ENCODE results near the gene RTN4RL1.

DNA sequence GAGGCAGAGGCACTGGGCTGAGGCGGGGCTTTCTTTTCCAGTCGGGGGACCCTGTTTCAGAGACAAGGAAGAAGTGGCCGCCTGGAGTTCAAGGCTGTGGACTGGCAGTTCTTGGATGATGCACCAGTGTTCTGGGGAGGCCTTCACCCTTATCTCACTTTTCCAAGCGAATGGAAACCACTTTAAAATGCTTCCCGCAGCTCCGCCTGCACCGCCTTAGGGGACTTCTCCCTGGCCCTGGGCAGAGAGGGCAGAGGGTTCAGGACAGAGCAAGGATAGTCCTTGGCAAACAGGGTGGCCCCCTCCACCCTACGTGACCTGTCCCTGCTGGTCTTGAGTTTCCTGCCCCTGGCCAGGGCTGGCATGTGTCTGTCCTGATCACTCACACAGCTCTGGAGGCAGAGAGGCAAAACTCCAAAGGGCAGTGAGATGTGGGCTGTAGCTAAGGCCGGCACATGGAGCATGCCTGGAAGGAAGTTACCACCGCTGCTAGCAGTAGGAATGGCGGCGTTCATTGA lies 20.6 kb downstream of the RTN4RL1 start:
- TF ChIP-seq, protein P1, sequence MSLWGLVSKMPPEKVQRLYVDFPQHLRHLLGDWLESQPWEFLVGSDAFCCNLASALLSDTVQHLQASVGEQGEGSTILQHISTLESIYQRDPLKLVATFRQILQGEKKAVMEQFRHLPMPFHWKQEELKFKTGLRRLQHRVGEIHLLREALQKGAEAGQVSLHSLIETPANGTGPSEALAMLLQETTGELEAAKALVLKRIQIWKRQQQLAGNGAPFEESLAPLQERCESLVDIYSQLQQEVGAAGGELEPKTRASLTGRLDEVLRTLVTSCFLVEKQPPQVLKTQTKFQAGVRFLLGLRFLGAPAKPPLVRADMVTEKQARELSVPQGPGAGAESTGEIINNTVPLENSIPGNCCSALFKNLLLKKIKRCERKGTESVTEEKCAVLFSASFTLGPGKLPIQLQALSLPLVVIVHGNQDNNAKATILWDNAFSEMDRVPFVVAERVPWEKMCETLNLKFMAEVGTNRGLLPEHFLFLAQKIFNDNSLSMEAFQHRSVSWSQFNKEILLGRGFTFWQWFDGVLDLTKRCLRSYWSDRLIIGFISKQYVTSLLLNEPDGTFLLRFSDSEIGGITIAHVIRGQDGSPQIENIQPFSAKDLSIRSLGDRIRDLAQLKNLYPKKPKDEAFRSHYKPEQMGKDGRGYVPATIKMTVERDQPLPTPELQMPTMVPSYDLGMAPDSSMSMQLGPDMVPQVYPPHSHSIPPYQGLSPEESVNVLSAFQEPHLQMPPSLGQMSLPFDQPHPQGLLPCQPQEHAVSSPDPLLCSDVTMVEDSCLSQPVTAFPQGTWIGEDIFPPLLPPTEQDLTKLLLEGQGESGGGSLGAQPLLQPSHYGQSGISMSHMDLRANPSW (CRISPR knock-in tag; IDR thresholded peaks at IDR 0.05), result no peak
- no peak for TF ChIP-seq TEAD1 (CRISPR knock-in tag; IDR thresholded peaks at IDR 0.05)
- no peak for TF ChIP-seq CHD2 (IDR thresholded peaks at IDR 0.05; ENCODE audit: low read depth, low read length)
- TF ChIP-seq GATAD2B (IDR thresholded peaks at IDR 0.05; ENCODE audit: borderline replicate concordance), result no peak
- TF ChIP-seq, protein P2, sequence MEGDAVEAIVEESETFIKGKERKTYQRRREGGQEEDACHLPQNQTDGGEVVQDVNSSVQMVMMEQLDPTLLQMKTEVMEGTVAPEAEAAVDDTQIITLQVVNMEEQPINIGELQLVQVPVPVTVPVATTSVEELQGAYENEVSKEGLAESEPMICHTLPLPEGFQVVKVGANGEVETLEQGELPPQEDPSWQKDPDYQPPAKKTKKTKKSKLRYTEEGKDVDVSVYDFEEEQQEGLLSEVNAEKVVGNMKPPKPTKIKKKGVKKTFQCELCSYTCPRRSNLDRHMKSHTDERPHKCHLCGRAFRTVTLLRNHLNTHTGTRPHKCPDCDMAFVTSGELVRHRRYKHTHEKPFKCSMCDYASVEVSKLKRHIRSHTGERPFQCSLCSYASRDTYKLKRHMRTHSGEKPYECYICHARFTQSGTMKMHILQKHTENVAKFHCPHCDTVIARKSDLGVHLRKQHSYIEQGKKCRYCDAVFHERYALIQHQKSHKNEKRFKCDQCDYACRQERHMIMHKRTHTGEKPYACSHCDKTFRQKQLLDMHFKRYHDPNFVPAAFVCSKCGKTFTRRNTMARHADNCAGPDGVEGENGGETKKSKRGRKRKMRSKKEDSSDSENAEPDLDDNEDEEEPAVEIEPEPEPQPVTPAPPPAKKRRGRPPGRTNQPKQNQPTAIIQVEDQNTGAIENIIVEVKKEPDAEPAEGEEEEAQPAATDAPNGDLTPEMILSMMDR (IDR thresholded peaks at IDR 0.05 in 2 of 3, conservative IDR thresholded peaks at IDR 0.05 in 1 of 3; ENCODE audit: insufficient read depth in 2 of 3, low read depth in 1 of 3, low read length in 3 of 3), result no peak
- TF ChIP-seq HLTF (IDR thresholded peaks at IDR 0.05), result no peak
- no peak for TF ChIP-seq NFE2L1 (tag; IDR thresholded peaks at IDR 0.05; ENCODE audit: borderline replicate concordance, low read depth)
- no peak for TF ChIP-seq ELF4 (CRISPR knock-in tag; IDR thresholded peaks at IDR 0.05)
- no peak for TF ChIP-seq CTCFL (IDR thresholded peaks at IDR 0.05; ENCODE audit: borderline replicate concordance, insufficient read depth, low read depth, low read length, poor library complexity, severe bottlenecking)
- no peak for TF ChIP-seq KDM1A (IDR thresholded peaks at IDR 0.05)
- TF ChIP-seq, protein P3, sequence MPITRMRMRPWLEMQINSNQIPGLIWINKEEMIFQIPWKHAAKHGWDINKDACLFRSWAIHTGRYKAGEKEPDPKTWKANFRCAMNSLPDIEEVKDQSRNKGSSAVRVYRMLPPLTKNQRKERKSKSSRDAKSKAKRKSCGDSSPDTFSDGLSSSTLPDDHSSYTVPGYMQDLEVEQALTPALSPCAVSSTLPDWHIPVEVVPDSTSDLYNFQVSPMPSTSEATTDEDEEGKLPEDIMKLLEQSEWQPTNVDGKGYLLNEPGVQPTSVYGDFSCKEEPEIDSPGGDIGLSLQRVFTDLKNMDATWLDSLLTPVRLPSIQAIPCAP (CRISPR knock-in tag; IDR thresholded peaks at IDR 0.05; ENCODE audit: borderline replicate concordance), result no peak
- TF ChIP-seq RAD21 (CRISPR knock-in tag; conservative IDR thresholded peaks at IDR 0.05 in 1 of 2, IDR thresholded peaks at IDR 0.05 in 1 of 2), result no peak
